SU-DHL-6 (cell line): Measurements from ENCODE around the gene SLC43A3.

Experiments
- H2AFZ ChIP-seq: fragments of 200-600 bp; sonication (generic); 2 replicates; pipeline ENCODE4 v1.6.1; 2014; ENCODE audit warnings: low read depth, mild to moderate bottlenecking, moderate library complexity, mixed read lengths, antibody characterized with exemption, low read length; ENCODE audit not compliant: severe bottlenecking
- H3F3A ChIP-seq: fragments of 200-600 bp; shearing (Covaris generic); 2 replicates; pipeline ENCODE4 v1.6.0; 2016; ENCODE audit warnings: antibody characterized with exemption, mild to moderate bottlenecking; ENCODE audit not compliant: insufficient read depth
- H3K27ac ChIP-seq: fragments of 200-600 bp; sonication (generic); 2 replicates; pipeline ENCODE4 v1.5.1; 2016; ENCODE audit warnings: low read depth, mild to moderate bottlenecking, low read length, moderate library complexity, mixed read lengths
- H3K27me3 ChIP-seq: fragments of 200-600 bp; sonication (generic), shearing (Covaris generic); 2 replicates; pipeline ENCODE4 v1.6.0; 2014; ENCODE audit warnings: mild to moderate bottlenecking, low read length
- H3K36me3 ChIP-seq: fragments of 200-600 bp; sonication (generic); 2 replicates; pipeline ENCODE4 v1.6.1; 2014; ENCODE audit warnings: mild to moderate bottlenecking, low read length, mixed read lengths
- H3K4me2 ChIP-seq: fragments of 300-600, 200-600 bp; shearing (Covaris generic), sonication (generic); 2 replicates; pipeline ENCODE4 v1.6.0; 2014; ENCODE audit warnings: low read length, low read depth, mild to moderate bottlenecking; ENCODE audit not compliant: poor library complexity, severe bottlenecking
- H3K4me3 ChIP-seq: fragments of 200-600 bp; sonication (generic); 2 replicates; pipeline ENCODE4 v1.5.1; 2014; ENCODE audit warnings: antibody characterized with exemption, low read length, mild to moderate bottlenecking, mixed read lengths; ENCODE audit not compliant: insufficient read depth, poor library complexity, severe bottlenecking
- H3K79me2 ChIP-seq: fragments of 200-600 bp; sonication (generic); 2 replicates; pipeline ENCODE4 v1.6.1; 2014; ENCODE audit warnings: mild to moderate bottlenecking, low read length, moderate library complexity; ENCODE audit not compliant: insufficient read depth
- H3K9ac ChIP-seq: fragments of 200-600 bp; sonication (generic); 2 replicates; pipeline ENCODE4 v1.7.0; 2014; ENCODE audit warnings: mild to moderate bottlenecking, low read length
- H3K9me2 ChIP-seq: fragments of 200-600 bp; sonication (generic); replicated peaks from 2 replicates; pipeline ENCODE4 v1.6.1; 2014; ENCODE audit warnings: low read length; ENCODE audit not compliant: insufficient read depth
- H3K9me3 ChIP-seq: fragments of 200-600 bp; sonication (generic); 2 replicates; pipeline ENCODE4 v1.6.1; 2014; ENCODE audit warnings: low read length, mixed read lengths; ENCODE audit not compliant: insufficient read depth
- H4K20me1 ChIP-seq: fragments of 200-600 bp; sonication (generic); 2 replicates; pipeline ENCODE4 v1.6.1; 2014; ENCODE audit warnings: low read depth, mild to moderate bottlenecking, antibody characterized with exemption, low read length, moderate library complexity, mixed read lengths
- EZH2phosphoT487 ChIP-seq: fragments of 200-600 bp; sonication (generic), shearing (Covaris generic); conservative IDR thresholded peaks from 2 replicates; pipeline ENCODE4 v1.6.1; 2018; ENCODE audit warnings: mild to moderate bottlenecking, antibody characterized with exemption, low read length, moderate library complexity, mixed read lengths
- TF ChIP-seq, protein P1 (sequence below): fragments of 200-600 bp; sonication (generic); IDR thresholded peaks from one replicate; pipeline ENCODE4 v1.5.1; 2017; ENCODE audit warnings: antibody characterized with exemption, mild to moderate bottlenecking, low read length, moderate library complexity; ENCODE audit not compliant: insufficient read depth, poor library complexity, severe bottlenecking

Gene SLC43A3

DNA sequence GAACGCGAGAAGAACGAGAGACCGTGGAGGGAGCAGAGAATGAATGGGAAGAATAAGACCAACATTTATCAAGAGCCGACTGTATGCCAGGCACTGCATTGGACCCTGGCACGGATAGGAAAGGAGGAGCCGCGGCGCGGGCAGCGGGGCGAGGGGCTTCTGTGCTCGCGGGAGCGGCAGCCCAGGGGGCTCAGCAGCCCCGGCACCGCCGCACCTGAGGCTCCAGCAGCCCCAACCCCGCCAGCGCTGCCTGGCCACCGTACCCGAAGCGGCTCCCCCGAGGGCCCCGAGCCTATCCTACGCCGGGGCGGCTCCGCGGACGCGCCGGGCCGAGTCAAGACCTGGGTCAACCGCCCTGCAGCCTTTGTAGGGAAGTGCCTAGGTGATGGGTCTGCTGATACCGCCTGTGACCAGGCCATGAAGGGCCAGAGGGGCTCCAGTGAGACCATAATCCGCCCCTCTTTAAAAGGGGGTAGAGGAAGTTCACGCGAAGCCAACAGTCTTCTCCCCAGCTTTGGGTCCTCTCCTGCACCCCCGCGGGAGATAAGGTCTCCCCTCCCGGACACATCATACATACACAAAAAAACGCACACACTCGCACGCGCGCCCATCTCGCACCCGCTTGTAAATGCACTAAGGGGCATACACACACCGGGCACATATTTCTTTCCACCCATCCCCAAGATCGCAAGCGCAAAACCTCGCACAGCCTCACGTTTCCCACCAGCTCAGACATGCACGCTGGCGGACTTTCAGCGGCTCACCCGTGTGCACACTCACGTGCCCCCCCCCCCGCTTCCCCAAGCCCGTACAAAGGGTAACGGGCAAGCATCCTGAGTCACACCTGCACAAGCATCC, 32.5 kb upstream of the SLC43A3 start:
- no peaks in the 10 kb centered on the region for H3K9me3 ChIP-seq
- TF ChIP-seq, protein P1, sequence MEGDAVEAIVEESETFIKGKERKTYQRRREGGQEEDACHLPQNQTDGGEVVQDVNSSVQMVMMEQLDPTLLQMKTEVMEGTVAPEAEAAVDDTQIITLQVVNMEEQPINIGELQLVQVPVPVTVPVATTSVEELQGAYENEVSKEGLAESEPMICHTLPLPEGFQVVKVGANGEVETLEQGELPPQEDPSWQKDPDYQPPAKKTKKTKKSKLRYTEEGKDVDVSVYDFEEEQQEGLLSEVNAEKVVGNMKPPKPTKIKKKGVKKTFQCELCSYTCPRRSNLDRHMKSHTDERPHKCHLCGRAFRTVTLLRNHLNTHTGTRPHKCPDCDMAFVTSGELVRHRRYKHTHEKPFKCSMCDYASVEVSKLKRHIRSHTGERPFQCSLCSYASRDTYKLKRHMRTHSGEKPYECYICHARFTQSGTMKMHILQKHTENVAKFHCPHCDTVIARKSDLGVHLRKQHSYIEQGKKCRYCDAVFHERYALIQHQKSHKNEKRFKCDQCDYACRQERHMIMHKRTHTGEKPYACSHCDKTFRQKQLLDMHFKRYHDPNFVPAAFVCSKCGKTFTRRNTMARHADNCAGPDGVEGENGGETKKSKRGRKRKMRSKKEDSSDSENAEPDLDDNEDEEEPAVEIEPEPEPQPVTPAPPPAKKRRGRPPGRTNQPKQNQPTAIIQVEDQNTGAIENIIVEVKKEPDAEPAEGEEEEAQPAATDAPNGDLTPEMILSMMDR = no peak
- TF ChIP-seq EZH2phosphoT487 = 0 out of 2 replicates have a peak, but pooled peaks have one; percentile 5
- no peak overlapping the region for H3K27ac ChIP-seq
- H2AFZ ChIP-seq = peak overlapping the region; percentile 28
- H3K9ac ChIP-seq = peak overlapping the region; percentile 34; the same call in 1 of the 2 replicates
- H3K9me2 ChIP-seq = no peaks in the 10 kb centered on the region
- no peaks in the 10 kb centered on the region; the same call in 1 of the 2 replicates for H4K20me1 ChIP-seq
- peak overlapping the region; percentile 52 for H3K4me3 ChIP-seq
- H3K4me2 ChIP-seq = peak overlapping the region; percentile 76
- no peaks in the 10 kb centered on the region for H3K79me2 ChIP-seq
- no peaks in the 10 kb centered on the region for H3F3A ChIP-seq
- no peaks in the 10 kb centered on the region for H3K36me3 ChIP-seq
- no peaks in the 10 kb centered on the region for H3K27me3 ChIP-seq

DNA sequence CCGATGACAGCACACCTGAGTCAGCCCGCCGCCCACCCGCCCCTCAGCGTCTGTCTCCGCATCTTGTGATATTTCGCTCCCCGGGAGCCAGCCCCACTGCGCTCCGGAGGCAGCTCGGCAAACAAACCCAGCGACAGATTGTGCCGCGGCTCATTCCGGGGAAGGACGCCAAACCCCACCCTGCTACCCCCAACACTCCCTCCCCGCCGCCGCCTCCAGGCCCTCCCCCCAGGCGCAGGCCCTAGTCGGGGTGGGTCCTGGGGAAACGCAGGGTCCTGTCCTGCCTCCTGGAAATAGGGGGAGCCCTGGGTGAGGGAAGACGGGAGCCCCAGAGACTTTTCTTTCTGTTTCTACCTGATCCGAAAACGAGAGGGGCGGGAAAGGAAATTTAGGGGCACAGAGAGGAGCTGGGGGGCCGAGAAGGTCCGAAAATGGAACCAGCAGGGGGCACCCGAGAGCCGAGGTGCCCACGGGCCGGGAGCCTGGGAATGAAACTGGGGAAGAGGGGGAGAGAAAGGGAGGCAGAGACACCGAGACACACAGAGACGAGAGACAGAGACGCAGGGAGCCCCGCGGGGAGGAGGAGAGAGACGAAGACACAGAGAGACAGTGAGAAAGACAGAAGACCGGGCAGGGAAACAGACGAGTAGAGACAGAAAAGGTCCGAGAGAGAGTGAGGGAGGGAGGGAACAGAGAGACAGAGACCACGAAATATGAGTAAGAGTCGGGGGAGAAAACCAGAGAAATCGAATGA, 31.7 kb upstream of the SLC43A3 start:
- Histone ChIP-seq H3K36me3 (no peaks in the 10 kb centered on the region), H3K9me2 (no peaks in the 10 kb centered on the region), H3K9me3 (no peaks in the 10 kb centered on the region), H3K4me2 (peak overlapping the region; percentile 76), H3K4me3 (no peak overlapping the region), H3K9ac (no peak overlapping the region), H3K27me3 (no peaks in the 10 kb centered on the region), H3K27ac (no peak overlapping the region), H3F3A (no peaks in the 10 kb centered on the region), H4K20me1 (no peaks in the 10 kb centered on the region; the same call in 1 of the 2 replicates), H2AFZ (no peak overlapping the region), H3K79me2 (no peaks in the 10 kb centered on the region)
- TF ChIP-seq, protein P1 = peak; percentile 99
- TF ChIP-seq EZH2phosphoT487 = no peak

DNA sequence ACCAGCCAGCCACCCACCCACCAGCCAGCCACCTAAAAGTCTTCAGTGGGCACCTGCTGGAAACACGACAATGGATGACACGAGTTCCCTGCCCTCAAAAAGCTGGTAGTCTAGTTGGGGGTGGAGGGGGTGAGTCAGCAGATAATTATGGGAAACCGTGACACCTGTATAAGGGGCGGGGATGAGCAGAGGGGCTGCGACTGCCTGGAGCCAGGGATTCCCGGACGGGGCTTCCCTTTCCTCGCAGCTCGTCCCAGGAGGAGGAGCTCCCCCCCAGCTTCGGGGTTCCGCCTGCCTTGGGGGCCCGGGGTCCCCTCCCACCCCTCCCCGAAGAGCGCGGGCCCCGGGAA, 31.1 kb upstream of the SLC43A3 start:
- H3K79me2 ChIP-seq = no peaks in the 10 kb centered on the region
- no peaks in the 10 kb centered on the region for H3K9me3 ChIP-seq
- TF ChIP-seq EZH2phosphoT487 = no peak
- TF ChIP-seq, protein P1 = no peak
- no peaks in the 10 kb centered on the region for H3K27me3 ChIP-seq
- H3K4me3 ChIP-seq = no peak overlapping the region
- no peak overlapping the region for H2AFZ ChIP-seq
- H4K20me1 ChIP-seq = no peaks in the 10 kb centered on the region; the same call in 1 of the 2 replicates
- no peak overlapping the region for H3K9ac ChIP-seq
- no peaks in the 10 kb centered on the region for H3K9me2 ChIP-seq
- H3K27ac ChIP-seq = no peak overlapping the region
- no peaks in the 10 kb centered on the region for H3K36me3 ChIP-seq
- no peaks in the 10 kb centered on the region for H3F3A ChIP-seq
- no peak overlapping the region for H3K4me2 ChIP-seq
